ENCODE data around the gene TRIP6. TPM values are rescaled to one million over a fixed set of nuclear protein-coding genes. Genes with fewer than 3 reads are reported as not detected.

Gene TRIP6
- total RNA-seq, 4 donors from 2014 or later = 64.5 to 122 (median 109) TPM

- H3K36me3 ChIP-seq = peaks cover 5 to 11% of the 10 kb centered on the region in 2 donors
- intact Hi-C loops (cut with DNase I) = no loop called here
- no peaks in the 10 kb centered on the region for H3K27me3 ChIP-seq
- H3K4me1 ChIP-seq = peaks cover 0 to 9% of the 10 kb centered on the region in 2 donors
- peak overlapping the region; percentile 36 to 73 (median 37) for H3K4me3 ChIP-seq (replicated peaks in 1 of 3)
- TF ChIP-seq POLR2A (IDR thresholded peaks at IDR 0.05) (no peak), CTCF (IDR thresholded peaks at IDR 0.05) (no peak)
- no peaks in the 10 kb centered on the region for H3K9me3 ChIP-seq
- WGBS, 2 donors = 36 to 43% methylated on average over 17 of the region's 17 CpGs
- DNase-seq = no peak
- peak overlapping the region in 2 of 3 donors; percentile 24 to 38 for H3K27ac ChIP-seq
These were observed 41.3 kb upstream of the TRIP6 start for GRCh38 chr7:100825751-100826513.

- intact Hi-C loops (cut with DNase I) = no loop called here
- peak in 1 of 2 donors; percentile 23 for DNase-seq
- Histone ChIP-seq H3K27me3 (no peaks in the 10 kb centered on the region), H3K27ac (peak overlapping the region in 2 of 3 donors; percentile 38 to 78), H3K9me3 (no peaks in the 10 kb centered on the region), H3K4me1 (peaks cover 0 to 9% of the 10 kb centered on the region in 2 donors), H3K36me3 (peaks cover 5 to 9% of the 10 kb centered on the region in 2 donors), H3K4me3 (replicated peaks in 1 of 3) (peak overlapping the region; percentile 36 to 73 (median 37))
- TF ChIP-seq POLR2A (IDR thresholded peaks at IDR 0.05) = no peak
- no peak for TF ChIP-seq CTCF (IDR thresholded peaks at IDR 0.05)
- 4% methylated on average over 19 to 20 of the region's 71 CpGs for WGBS, 2 donors
These were observed 40.5 kb upstream of the TRIP6 start for GRCh38 chr7:100826514-100827329.

- no peaks in the 10 kb centered on the region for H3K9me3 ChIP-seq
- H3K27me3 ChIP-seq = no peaks in the 10 kb centered on the region
- peak within 1 kb of the TSS; percentile 37 to 73 (median 47) for H3K4me3 ChIP-seq (replicated peaks in 1 of 3)
- intact Hi-C loops (cut with DNase I) = no loop called here
- H3K27ac ChIP-seq = peak within 1 kb of the TSS in 2 of 3 donors; percentile 38 to 78
- H3K4me1 ChIP-seq = peaks cover 0 to 9% of the 10 kb centered on the region in 2 donors
- H3K36me3 ChIP-seq = peaks cover 0 to under 1% of the 10 kb centered on the region in 2 donors
- peak; percentile 78 to 80 for DNase-seq
- WGBS, 2 donors = 1 to 2% methylated on average over 42 to 47 of the region's 80 CpGs
- TF ChIP-seq CTCF (IDR thresholded peaks at IDR 0.05) (peak in 1 of 6 experiments; percentile 5), POLR2A (IDR thresholded peaks at IDR 0.05) (peak in 1 of 2 donors; percentile 21)
These were observed 39.6 kb upstream of the TRIP6 start, which contains the start of gene EPHB4 for GRCh38 chr7:100827330-100828226. Gene EPHB4, minus strand, starts transcription at chr7:100827523. Its CDS starts 493 bp downstream, at chr7:100827030.

- TF ChIP-seq CTCF (IDR thresholded peaks at IDR 0.05) = no peak
- H3K4me3 ChIP-seq (replicated peaks in 1 of 3) = no peak overlapping the region
- no peaks in the 10 kb centered on the region for H3K9me3 ChIP-seq
- peak; percentile 28 to 31 for DNase-seq
- H3K36me3 ChIP-seq = no peaks in the 10 kb centered on the region
- no peaks in the 10 kb centered on the region for H3K27me3 ChIP-seq
- intact Hi-C loops (cut with DNase I) = no loop called here
- H3K4me1 ChIP-seq = peaks cover 0 to 9% of the 10 kb centered on the region in 2 donors
- WGBS, 2 donors = 38 to 57% methylated on average over 16 to 20 of the region's 20 CpGs
- H3K27ac ChIP-seq = peak overlapping the region in 2 of 3 donors; percentile 33 to 38
These were observed 38.0 kb upstream of the TRIP6 start for GRCh38 chr7:100829150-100829716.
